CD4-positive, alpha-beta T cell treated with Interleukin-21 for 1 hour (primary cell): ENCODE measurements around the gene LGALSL.

Experiments used
- DNase-seq: peaks from one replicate; pipeline ENCODE4 v3.0.0-alpha.2; 2020

LGALSL gene

DNA sequence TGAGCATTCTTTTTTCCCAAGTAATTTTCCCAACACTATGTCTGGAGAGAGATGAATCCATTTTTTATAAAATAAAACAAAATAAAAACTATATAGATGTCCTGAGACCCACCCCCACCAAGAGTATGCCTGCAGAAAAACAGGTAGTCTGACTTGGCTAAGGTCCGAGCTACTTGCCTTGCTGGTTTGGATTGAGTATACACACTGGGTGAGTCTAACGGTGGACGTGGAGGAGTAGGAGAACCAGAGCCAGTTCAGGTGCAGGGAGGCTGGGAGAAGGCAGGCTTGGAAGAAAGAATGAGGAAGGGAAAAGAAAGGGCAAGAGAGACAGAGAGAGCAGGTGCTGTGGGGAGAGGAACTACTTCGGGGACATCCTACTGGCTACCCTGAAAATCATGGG lies 48.9 kb downstream of the LGALSL start:
- DNase-seq: no peak

DNA sequence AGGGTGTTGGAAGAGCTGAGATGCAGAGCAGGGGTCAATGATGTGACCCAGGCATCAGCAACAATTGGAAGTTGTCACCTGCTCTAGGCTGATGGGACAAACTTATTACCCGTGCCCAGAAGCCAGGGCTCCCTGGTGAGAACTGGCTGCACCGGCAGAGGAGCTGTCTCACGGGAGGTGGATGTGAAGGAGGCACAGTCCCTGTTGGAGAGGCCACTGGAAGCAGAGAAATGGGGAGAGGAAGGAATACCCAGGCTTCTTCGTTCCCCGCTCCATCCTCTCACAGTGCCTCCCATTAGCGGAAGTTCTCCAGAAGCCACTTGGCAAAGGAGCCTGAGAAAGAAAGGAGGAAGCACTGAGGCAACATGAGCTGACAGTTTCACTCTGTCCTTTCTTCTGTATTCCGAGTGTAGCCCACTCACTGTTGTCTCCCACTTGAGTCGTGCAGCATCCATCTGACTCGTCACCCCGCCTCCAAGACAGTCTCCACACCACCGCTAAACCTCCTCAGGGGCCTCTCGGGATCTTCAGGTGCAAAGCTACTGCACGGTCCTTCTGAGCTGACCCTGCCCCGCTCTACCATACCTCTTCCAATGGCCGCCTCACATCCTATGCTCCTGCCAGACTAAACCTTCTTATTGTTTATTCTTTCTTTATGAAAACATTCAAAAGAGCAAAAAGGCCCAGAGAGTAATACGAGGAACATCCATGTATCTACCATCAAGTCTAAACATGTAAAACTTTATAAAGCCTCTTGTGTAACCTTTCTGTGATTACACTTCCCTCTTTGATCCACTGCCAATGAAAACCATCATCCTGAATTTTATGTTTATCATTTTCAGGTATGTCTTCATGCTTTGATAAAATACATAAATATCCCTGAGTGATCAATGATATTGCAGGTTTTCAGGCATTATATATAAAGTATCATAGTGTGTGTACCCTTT lies 51.1 kb downstream of the LGALSL start:
- DNase-seq: no peak

DNA sequence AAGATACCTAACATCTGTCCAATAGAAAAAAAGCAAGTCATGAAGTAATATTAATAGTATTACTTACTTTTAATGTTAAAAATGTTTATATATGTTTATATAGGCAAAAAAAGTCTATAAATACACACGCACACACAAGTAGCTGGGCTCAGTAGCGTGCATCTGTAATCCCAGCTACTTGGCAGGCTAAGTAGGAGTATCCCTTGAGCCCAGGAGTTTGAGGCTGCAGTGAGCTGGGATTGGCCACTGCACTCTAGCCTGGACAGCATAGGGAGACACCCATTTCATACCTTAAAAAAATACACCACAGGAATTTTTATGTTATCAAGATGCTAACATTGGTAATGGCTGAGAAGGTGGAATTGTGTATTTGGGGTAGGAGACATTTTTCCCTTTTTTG lies 52.7 kb downstream of the LGALSL start:
- DNase-seq: no peak
